ENCODE results near the gene TOMM6. TPM values are rescaled to one million over a fixed set of nuclear protein-coding genes. Genes with fewer than 3 reads are reported as not detected.

The TOMM6 gene
- polyA plus RNA-seq, 1 donor from 2014 or later = 184 TPM

- Histone ChIP-seq H3K27me3 (ENCODE audit: insufficient read depth, low read depth, low read length) (no peaks in the 10 kb centered on the region), H3K9me2 (ENCODE audit: insufficient read depth, low read length) (no peaks in the 10 kb centered on the region), H3K79me2 (replicated peaks; ENCODE audit: insufficient read depth, low read length) (peaks cover 5% of the 10 kb centered on the region), H3K36me3 (ENCODE audit: insufficient read depth, low read length) (no peaks in the 10 kb centered on the region), H3F3A (ENCODE audit: insufficient read depth, low read length, poor library complexity, severe bottlenecking) (no peaks in the 10 kb centered on the region), H2AFZ (ENCODE audit: low read depth, low read length) (no peak overlapping the region), H3K4me2 (ENCODE audit: low read length) (no peak overlapping the region), H3K9me3 (ENCODE audit: low read length) (no peaks in the 10 kb centered on the region), H3K9ac (ENCODE audit: low read length) (no peak overlapping the region), H4K20me1 (ENCODE audit: insufficient read depth) (no peaks in the 10 kb centered on the region), H3K4me3 (ENCODE audit: low read length) (no peak overlapping the region), H3K27ac (ENCODE audit: low read length) (no peak overlapping the region)
- TF ChIP-seq MXI1 (conservative IDR thresholded peaks at IDR 0.05; ENCODE audit: poor library complexity, severe bottlenecking) = no peak
- no peak for TF ChIP-seq SMC3 (conservative IDR thresholded peaks at IDR 0.05; ENCODE audit: poor library complexity)
- no peak for TF ChIP-seq EZH2 (IDR thresholded peaks at IDR 0.05; ENCODE audit: borderline replicate concordance, insufficient read depth, low read length, poor library complexity, severe bottlenecking)
- TF ChIP-seq CTCF (IDR thresholded peaks at IDR 0.05; ENCODE audit: poor library complexity, severe bottlenecking) = no peak
- TF ChIP-seq REST (IDR thresholded peaks at IDR 0.05; ENCODE audit: borderline replicate concordance) = no peak
- TF ChIP-seq EP300 (conservative IDR thresholded peaks at IDR 0.05; ENCODE audit: poor library complexity, severe bottlenecking) = no peak
- TF ChIP-seq POLR2AphosphoS5 (IDR thresholded peaks at IDR 0.05) = no peak
- no peak for TF ChIP-seq RAD21 (conservative IDR thresholded peaks at IDR 0.05)
- TF ChIP-seq TAF1 (IDR thresholded peaks at IDR 0.05; ENCODE audit: low read depth) = no peak
Observed at GRCh38 chr6:41832263-41832662, 44.8 kb downstream of the TOMM6 start.

GRCh38 chr6:41836022-41836659, 48.6 kb downstream of the TOMM6 start:
- no peaks in the 10 kb centered on the region for H3F3A ChIP-seq (ENCODE audit: insufficient read depth, low read length, poor library complexity, severe bottlenecking)
- H4K20me1 ChIP-seq (ENCODE audit: insufficient read depth) = no peaks in the 10 kb centered on the region
- H3K9me2 ChIP-seq (ENCODE audit: insufficient read depth, low read length) = no peaks in the 10 kb centered on the region
- no peaks in the 10 kb centered on the region for H3K27me3 ChIP-seq (ENCODE audit: insufficient read depth, low read depth, low read length)
- no peak overlapping the region for H3K4me3 ChIP-seq (ENCODE audit: low read length)
- no peaks in the 10 kb centered on the region for H3K9me3 ChIP-seq (ENCODE audit: low read length)
- H2AFZ ChIP-seq (ENCODE audit: low read depth, low read length) = no peak overlapping the region
- no peaks in the 10 kb centered on the region for H3K36me3 ChIP-seq (ENCODE audit: insufficient read depth, low read length)
- no peak overlapping the region for H3K9ac ChIP-seq (ENCODE audit: low read length)
- TF ChIP-seq EZH2 (IDR thresholded peaks at IDR 0.05; ENCODE audit: borderline replicate concordance, insufficient read depth, low read length, poor library complexity, severe bottlenecking) = no peak
- TF ChIP-seq TAF1 (IDR thresholded peaks at IDR 0.05; ENCODE audit: low read depth) = no peak
- no peak for TF ChIP-seq REST (IDR thresholded peaks at IDR 0.05; ENCODE audit: borderline replicate concordance)
- TF ChIP-seq EP300 (conservative IDR thresholded peaks at IDR 0.05; ENCODE audit: poor library complexity, severe bottlenecking) = no peak
- TF ChIP-seq SMC3 (conservative IDR thresholded peaks at IDR 0.05; ENCODE audit: poor library complexity) = no peak
- no peak for TF ChIP-seq MXI1 (conservative IDR thresholded peaks at IDR 0.05; ENCODE audit: poor library complexity, severe bottlenecking)
- no peak for TF ChIP-seq RAD21 (conservative IDR thresholded peaks at IDR 0.05)
- H3K4me2 ChIP-seq (ENCODE audit: low read length) = no peak overlapping the region
- H3K27ac ChIP-seq (ENCODE audit: low read length) = no peak overlapping the region
- H3K79me2 ChIP-seq (replicated peaks; ENCODE audit: insufficient read depth, low read length) = peaks cover 10% of the 10 kb centered on the region
